CD4-positive, alpha-beta T cell treated with Interleukin-2 at 100 ng/mL for 4 hours (primary cell): ENCODE measurements around the gene THOC1.

Experiments used
- DNase-seq: peaks from one replicate; pipeline ENCODE4 v3.0.0-alpha.2; 2020; ENCODE audit warnings: low spot score

The THOC1 gene

DNA sequence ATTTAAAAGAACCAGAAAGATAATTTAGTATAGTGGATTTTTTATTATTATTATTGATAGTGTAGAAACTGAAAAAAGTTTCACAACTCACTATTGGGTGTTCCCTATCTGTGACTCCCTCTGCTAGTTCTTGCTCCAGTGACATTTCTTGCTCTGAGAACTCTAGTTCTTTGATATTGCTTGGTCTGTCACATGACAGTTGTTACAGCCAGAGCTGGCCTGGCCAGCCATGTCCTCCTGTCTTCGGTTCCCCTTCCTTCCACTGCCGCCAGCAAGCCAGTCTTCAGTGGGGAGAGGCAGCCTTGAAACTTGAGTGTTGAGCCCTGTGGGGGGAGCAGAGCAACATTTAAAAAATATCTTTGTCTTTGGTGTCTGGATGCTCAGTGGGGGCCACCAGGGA, 7.6 kb upstream of the THOC1 start:
- DNase-seq, result no peak

DNA sequence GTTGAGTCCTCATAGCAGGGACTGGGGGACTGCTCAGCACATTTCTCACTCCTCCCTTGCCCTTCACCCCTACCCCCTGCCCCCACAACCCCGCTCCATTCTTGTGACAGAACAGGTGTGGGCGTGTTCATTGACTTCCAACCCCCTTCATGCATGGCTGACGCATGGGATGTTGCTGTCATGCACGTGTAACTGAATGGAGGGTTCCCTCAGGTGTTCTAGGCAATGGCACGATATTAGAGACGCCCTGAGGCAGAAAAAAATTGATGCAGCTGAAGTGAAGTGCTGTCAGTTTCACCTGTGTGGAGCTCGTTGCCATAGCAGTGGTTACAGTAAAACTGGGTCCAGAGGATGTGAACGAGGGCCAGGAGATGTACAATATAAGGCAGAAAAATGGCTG, 6.5 kb upstream of the THOC1 start:
- DNase-seq, result no peak

GRCh38 chr18:273525-273924, 5.7 kb upstream of the THOC1 start:
- DNase-seq, result no peak

DNA sequence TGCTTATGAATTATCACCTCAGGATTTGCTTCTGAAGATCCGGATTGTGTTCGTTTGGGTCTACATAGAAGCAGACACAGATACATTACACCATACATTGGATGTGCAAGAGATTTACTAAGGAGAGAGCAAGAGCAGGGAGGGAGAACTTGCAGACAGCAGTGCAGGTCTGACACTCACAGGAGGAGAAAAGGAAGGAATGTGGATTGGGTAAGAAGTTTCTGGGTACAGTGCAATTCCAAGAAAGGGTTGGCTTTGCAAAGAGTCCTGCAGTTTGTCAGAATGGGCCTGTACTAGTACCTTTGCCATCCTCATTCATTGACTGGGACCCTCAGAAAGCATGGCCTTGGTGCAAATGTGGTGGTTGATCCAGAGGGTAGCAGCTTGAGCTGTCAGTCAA, 4.8 kb upstream of the THOC1 start:
- DNase-seq, result no peak

DNA sequence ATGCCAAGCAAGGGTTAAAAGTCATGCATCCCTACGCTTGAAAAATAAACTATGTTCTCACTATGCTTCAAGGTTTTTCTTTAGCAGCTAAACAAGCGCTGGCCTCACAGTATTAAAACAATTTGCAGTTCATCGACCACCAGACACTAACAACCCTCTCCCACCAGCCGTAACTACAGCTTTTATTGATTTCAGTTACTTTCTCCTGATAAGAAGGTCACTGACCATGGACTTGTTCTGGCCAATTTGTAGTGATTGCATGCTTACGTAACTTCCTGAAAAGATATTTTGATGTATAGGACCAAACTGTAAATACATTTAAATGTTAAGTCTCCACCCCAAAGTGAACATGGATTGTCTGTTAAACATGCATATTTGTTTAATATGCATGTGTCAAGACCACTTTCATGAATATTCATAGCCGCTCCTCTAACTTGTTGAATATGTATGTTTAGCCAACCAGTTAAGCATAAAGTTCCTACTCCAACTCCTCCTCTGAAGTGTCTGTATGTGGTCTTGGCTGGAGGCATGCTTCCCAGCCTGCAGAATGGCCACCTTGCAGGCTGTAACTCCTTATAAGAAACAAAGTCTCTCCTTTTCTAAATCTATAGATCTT, 1.7 kb upstream of the THOC1 start:
- no peak for DNase-seq

DNA sequence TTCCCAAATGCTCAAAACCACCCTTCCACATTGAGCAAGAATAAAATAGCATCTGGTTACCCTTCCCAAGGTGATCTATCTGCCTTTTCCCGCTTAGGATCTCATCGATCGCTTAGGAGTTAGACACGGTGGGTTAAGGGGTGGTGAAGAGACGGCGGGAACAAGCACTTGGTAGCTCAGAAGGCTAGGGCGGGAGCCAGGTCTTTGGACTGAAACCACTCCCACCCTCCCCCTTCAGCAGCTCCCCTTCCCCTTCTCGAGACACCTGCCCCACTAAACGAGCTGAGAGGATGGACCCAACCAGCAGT, 513 bp downstream of the THOC1 start:
- no peak for DNase-seq

- no peak for DNase-seq
These were observed 6.3 kb downstream of the THOC1 start for GRCh38 chr18:261398-262073.

DNA sequence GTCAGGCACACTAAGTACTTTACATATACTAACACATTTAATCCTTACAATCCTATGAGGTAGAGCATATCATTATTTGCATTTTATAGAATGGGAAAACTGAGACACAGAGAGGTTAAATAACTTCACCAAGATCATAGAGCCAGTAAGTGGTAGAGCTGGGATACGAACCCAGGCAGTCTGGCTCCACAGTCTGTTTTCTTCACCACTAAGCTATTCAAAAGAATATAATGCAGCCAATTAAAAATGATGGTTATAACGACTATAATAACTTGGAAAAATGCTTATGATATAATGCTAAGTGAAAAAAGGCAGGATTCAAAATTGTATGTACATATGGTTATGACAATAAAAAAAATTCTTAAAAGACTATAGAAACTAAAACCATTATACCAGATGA, 7.3 kb downstream of the THOC1 start:
- no peak for DNase-seq

GRCh38 chr18:255171-255570, 12.7 kb downstream of the THOC1 start:
- no peak for DNase-seq

DNA sequence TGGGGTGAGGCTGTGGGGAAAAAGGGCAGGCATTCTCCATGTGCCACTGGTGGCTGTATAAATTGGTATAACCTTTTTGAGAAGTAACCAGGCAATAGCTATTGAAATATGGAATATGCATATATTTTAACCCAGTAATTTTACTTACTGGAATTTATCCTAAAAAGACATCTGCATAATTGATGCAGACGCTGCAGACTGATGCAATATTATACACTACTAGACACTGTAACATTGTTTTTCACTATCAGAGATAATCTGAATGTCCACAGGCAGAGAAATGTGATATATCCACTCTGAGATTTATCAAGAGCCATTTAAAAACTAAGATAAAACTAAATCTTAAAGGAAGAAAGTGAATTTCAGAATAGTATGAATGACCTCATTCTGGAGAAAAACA, 14.7 kb downstream of the THOC1 start:
- DNase-seq, result no peak

- DNase-seq, result no peak
These were observed 16.3 kb downstream of the THOC1 start for GRCh38 chr18:251572-251971.

DNA sequence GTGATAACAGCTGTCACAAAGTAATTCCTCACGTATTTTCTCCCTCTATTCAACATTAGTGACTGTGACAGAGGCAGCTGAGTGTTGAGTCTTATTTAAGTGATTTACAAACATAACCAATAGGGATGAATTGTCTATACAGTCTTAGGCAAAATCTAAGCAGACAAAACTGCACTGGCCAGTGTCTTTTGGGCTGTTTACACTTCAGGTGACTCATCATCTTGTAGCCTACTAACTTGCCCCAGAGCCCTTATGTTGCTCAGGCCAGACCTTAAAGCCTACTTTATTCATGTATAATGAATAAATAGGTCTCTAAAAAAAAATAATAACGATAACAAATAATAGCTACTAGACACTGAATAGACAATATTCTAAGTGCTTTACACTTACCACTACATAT, 17.2 kb downstream of the THOC1 start:
- DNase-seq, result no peak

DNA sequence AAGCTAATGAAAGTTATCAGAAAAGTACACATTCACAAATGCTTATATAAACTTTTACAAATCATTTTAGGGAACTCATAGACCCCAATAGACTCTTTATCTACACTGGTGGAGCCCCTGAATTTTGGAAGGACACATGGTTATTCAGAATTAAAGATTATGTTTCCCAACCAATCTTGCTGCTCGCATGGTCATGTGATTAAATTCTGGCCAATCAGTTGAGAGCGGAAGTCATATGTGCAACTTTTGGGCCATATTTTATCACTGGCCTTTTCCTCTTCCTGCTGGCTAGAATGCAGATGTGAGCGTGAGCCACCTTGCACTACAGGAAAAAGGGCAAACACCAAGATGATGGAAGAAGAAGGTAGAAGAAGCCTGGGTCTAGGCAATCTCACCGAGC, 19.8 kb downstream of the THOC1 start:
- DNase-seq, result no peak

DNA sequence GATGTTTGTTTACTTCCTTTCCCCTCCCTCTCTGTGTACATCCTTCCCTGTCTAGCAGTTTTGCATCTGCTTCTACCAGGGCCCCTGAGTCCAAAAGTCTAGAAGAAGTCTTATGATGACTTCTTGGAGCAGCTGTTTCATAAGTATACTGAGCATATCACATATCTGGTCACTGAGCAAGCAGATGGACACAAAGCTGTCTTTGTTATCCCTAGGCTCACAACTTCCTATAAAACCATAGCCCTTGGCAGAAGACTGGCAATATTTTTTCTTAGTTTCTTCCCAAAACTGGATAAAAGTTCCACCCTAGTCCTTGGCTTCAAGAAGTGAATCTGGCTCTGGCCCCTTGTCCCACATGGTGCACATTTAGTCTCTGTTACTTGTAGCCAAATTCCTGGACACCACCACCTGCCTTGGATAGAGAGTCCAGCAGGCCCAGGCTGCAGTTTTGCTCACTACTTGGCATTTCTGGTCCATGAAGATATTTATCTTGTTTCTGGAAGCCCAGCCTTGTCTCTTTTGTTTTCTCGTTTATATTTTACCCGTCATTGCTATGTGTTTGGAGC, 22.5 kb downstream of the THOC1 start:
- DNase-seq, result no peak

GRCh38 chr18:240175-240574, 27.7 kb downstream of the THOC1 start:
- DNase-seq, result no peak

DNA sequence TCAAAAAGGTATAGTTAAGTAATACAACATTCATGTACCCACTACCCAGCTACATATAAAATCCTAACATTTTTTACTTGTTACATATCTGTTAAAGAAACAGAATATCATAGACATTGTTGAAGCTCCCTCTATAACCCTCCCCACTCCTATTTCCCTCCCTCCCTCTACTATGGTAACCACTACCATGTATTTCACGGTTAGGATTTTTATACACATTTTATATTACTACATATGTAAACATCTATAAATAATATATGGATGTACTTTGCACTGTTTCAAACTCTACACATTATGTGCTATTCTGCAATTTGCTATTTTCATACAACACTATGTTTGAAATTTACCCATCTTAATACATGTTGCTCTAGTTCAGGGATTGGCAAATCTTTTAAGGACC, 36.3 kb downstream of the THOC1 start:
- DNase-seq, result no peak

DNA sequence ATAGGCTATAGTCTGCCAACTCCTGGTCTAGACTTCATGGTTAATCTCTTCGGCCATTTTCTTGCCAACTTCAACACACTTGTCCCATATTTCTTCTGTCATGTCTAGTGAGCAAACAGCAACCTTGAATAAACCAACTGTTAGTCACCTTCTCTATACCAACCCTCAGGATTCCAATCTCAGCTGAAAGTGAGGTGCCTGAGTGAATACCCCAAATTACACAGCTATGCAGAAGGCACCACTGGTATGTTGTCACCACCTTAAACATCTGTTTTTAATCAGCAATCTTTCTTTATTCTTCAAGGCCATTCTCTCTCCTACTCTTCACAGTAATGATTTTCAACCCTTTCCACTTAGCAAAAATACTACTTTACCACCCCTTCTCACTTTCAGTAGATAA, 39.3 kb downstream of the THOC1 start:
- no peak for DNase-seq

DNA sequence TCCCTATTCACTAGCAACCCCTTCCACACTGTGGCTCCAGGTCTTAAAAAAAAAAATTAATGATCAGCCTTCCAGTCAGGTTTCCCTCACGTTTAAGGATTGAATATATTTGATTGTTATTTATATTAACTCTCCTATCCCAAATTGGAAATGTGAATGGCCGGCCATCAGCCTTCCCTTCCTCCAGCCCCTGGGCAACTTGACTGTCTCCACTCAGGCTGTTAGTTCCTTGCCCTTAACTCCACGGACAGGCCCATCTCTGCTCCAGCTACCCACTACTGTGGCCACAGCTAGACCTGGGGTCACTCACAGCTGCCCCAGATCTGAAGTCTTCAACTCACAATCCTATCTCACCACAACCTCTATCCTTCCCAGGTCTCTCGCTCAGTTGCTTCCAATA, 39.9 kb downstream of the THOC1 start:
- no peak for DNase-seq

DNA sequence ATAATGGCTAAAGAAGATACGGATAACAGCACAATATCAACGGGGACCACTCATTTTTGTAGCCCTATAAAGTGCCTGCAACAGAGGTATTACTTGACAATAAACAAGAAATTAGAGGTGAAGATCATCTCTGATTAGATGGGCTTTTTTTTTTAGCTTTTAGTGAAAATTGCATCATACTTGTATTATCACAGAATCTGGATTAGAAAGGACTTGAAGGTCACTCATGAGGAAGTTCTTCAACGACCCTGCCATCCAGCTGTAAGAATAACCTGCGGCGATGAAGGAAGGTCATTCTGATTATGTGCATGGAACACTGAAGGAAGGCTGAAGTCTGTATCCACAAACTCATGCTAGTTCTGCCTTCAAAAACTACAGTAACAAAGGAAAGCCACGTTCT, 40.5 kb downstream of the THOC1 start:
- no peak for DNase-seq

- no peak for DNase-seq
These were observed 42.1 kb downstream of the THOC1 start for GRCh38 chr18:225745-226144.

DNA sequence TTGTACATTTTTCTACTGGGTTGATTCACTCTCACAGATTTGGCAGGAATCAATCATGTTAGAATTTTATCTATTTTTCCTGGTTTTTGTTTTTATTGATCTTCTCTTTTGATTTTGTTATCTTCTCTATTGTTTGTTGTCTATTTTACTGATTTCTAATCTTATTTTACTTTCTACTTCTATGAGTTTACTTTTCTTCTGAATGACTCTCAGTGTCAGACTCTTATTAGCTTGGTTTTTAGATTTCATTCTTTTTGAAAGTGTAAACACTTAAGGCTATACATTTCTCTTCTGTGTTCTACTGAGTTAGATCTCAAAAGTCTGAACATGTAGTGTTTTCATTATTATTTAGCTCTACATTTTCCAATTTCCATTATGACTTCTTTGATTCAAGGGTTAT, 47.1 kb downstream of the THOC1 start:
- DNase-seq, result no peak

DNA sequence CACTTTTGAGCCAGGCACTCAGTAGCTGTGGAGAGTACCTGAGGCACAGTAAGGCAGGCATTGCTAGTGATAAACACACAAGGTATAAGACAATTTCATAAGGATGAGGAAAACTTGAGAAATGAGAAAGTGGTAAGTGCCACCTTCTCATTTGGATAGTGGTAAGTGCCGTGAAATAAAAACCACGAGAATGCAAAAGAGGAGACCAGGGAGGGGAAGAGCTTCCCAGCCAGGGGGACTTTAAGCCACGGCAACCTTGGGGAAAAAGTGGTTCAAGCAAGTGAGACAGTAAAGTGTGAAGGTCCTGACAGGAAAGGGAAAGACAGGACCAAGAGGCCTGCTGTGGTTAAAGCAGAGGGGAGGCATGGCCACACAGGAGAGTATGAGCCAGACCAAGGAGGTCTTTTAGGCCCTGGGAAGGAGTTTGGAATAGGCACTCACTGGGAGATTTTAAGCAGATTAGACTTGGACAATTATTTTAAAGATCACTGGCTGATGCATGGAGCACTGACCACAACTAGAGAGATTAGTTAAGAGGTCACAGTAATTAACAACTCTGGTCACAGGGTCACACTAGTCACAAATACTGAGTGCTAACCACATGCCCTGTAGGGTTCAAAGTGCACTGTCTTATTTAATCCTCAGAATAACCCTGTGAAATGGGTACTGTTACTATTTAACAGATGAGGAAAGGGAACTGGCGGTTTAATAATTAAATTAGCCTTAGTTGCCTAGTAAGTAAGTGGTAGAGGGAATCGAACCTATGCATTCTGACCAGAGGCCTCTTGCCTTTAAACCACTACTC, 50.1 kb downstream of the THOC1 start:
- no peak for DNase-seq

DNA sequence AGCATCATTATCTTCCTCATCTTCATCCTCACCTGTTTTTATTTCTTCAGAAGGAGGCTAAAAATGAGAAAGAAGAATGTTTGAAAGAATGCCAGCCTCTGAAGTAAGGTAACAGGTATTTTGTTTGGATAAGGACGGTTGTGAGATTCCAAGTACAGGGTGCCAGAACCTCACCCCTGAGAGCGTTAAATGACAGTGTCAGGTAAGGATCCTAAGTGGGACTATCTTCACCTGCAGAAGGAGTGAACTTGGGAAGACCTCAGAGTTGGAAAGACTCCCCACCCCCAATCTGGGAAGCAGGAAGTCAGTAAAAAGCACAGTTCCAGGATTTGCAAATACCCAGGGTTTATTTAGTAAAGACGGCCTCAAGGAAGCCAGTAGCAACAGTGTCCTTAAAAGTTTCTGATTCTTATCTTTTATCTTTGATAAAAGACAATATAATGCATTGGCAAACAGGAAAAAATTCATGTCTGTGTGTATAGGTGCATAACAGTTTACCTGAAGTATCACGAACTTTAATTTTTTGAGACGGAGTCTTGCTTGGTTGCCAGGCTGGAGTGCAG, 52.3 kb downstream of the THOC1 start:
- DNase-seq, result no peak
